A673 (cell line): ENCODE measurements around the gene OAS2. TPM values are rescaled to one million over a fixed set of nuclear protein-coding genes. Genes with fewer than 3 reads are reported as not detected.

Experiments
- BruUV-seq: library from RNA; stranded (reverse); fragments of 400-500 nt; replicated peaks from 2 replicates; lab custom pipeline; 2021; lab: Mats Ljungman, UMichigan
- CTCF ChIA-PET: fragments of 300-600 bp; sonication (Branson Sonifier 250); formaldehyde crosslinking; loops from one replicate; lab custom pipeline; 2022; ENCODE audit warnings: antibody characterized with exemption; lab: Charles Lee
- POLR2A ChIA-PET: fragments of 300-600 bp; sonication (Branson Sonifier 250); formaldehyde crosslinking; loops from one replicate; lab custom pipeline; 2022; ENCODE audit warnings: antibody characterized with exemption; ENCODE audit not compliant: low non-redundant PET; lab: Charles Lee
- DNase-seq: peaks from one replicate; pipeline ENCODE4 v3.0.0-alpha.2; 2015; ENCODE audit warnings: low spot score
- H3K27ac ChIP-seq: fragments of 200-600 bp; sonication (generic); 2 replicates; pipeline ENCODE4 v1.5.1; 2016; ENCODE audit warnings: mixed run types, low read depth, mild to moderate bottlenecking, mixed read lengths, antibody characterized with exemption, low read length; ENCODE audit not compliant: poor library complexity, severe bottlenecking
- H3K27me3 ChIP-seq: fragments of 200-600 bp; sonication (generic); replicated peaks from 2 replicates; pipeline ENCODE4 v1.6.1; 2017; ENCODE audit warnings: mixed run types, low read depth, mild to moderate bottlenecking, mixed read lengths, antibody characterized with exemption, low read length; ENCODE audit not compliant: insufficient read depth, poor library complexity
- H3K36me3 ChIP-seq: fragments of 200-600 bp; sonication (generic); 2 replicates; pipeline ENCODE4 v1.6.1; 2016; ENCODE audit warnings: mixed run types, mild to moderate bottlenecking, mixed read lengths, antibody characterized with exemption, low read length; ENCODE audit not compliant: insufficient read depth, poor library complexity, severe bottlenecking
- H3K4me1 ChIP-seq: fragments of 200-600 bp; sonication (generic); 2 replicates; pipeline ENCODE4 v1.6.1; 2017; ENCODE audit warnings: mixed run types, mild to moderate bottlenecking, mixed read lengths, antibody characterized with exemption, low read length; ENCODE audit not compliant: insufficient read depth, poor library complexity, severe bottlenecking
- H3K4me3 ChIP-seq: fragments of 200-600 bp; sonication (generic); 2 replicates; pipeline ENCODE4 v1.5.1; 2016; ENCODE audit warnings: low read depth, mixed run types, mild to moderate bottlenecking, mixed read lengths, low read length; ENCODE audit not compliant: poor library complexity, severe bottlenecking
- H3K9me3 ChIP-seq: fragments of 200-600 bp; sonication (generic); 2 replicates; pipeline ENCODE4 v1.6.1; 2016; ENCODE audit warnings: mixed run types, low read depth, mild to moderate bottlenecking, mixed read lengths, antibody characterized with exemption, low read length; ENCODE audit not compliant: poor library complexity, severe bottlenecking
- EZH2 ChIP-seq: fragments of 200-600 bp; sonication (generic); IDR thresholded peaks from 2 replicates; pipeline ENCODE4 v1.6.1; 2017; ENCODE audit warnings: borderline replicate concordance, low read depth, mild to moderate bottlenecking, mixed read lengths, antibody characterized with exemption, low read length; ENCODE audit not compliant: poor library complexity, severe bottlenecking
- intact Hi-C: fragments of 100-400 bp; cut with micrococcal nuclease; formaldehyde crosslinking; loops from one replicate; pipeline ENCODE4 v1.10.0; 2022; ENCODE audit not compliant: unreplicated experiment
- total RNA-seq: library from RNA; stranded (reverse); gene quantifications from 2 replicates; pipeline ENCODE4 v1.2.3, GENCODE V29; 2021
- TF ChIP-seq, protein P1 (sequence below): fragments of 300-800, 200-600 bp; sonication (generic); conservative IDR thresholded peaks from 2 replicates; pipeline ENCODE4 v1.5.1; 2017; ENCODE audit warnings: low read depth, mild to moderate bottlenecking, antibody characterized with exemption, low read length, moderate library complexity, mixed read lengths

Gene OAS2
- total RNA-seq, 1 experiment from 2014 or later, result not detected

DNA sequence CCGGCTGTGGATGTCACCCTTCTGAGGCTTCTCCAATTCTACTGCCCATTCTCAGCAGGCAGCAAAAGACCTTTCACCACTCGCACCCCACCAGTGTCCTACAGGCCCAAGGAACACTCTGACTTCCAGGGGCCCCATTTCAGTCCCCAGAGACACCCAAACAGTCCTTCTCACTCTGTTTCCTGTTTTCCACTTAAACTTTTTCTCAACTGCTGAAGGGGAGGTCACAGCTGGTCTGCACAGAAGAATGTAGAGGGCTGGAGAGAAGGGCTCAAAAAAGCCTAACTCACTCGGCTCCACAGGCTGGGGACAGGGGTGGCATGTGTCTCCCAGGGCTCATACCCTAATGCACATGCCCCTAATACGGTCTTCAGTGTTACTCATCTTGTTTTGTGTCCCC lies 74.0 kb downstream of the OAS2 start:
- Histone ChIP-seq H3K9me3 (no peaks in the 10 kb centered on the region), H3K36me3 (no peaks in the 10 kb centered on the region), H3K4me3 (no peak overlapping the region), H3K4me1 (no peaks in the 10 kb centered on the region), H3K27ac (no peak overlapping the region), H3K27me3 (peaks cover 15% of the 10 kb centered on the region)
- DNase-seq, result no peak
- POLR2A ChIA-PET, result no interaction called here
- TF ChIP-seq, protein P1, sequence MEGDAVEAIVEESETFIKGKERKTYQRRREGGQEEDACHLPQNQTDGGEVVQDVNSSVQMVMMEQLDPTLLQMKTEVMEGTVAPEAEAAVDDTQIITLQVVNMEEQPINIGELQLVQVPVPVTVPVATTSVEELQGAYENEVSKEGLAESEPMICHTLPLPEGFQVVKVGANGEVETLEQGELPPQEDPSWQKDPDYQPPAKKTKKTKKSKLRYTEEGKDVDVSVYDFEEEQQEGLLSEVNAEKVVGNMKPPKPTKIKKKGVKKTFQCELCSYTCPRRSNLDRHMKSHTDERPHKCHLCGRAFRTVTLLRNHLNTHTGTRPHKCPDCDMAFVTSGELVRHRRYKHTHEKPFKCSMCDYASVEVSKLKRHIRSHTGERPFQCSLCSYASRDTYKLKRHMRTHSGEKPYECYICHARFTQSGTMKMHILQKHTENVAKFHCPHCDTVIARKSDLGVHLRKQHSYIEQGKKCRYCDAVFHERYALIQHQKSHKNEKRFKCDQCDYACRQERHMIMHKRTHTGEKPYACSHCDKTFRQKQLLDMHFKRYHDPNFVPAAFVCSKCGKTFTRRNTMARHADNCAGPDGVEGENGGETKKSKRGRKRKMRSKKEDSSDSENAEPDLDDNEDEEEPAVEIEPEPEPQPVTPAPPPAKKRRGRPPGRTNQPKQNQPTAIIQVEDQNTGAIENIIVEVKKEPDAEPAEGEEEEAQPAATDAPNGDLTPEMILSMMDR, result no peak
- intact Hi-C loops, result loop anchor here (5.0 to 10.0 kb wide), 3 partner anchors 45 to 372 kb away; partner anchors contain the start of gene SDSL
- BruUV-seq, result no TSS peak
- CTCF ChIA-PET, result no interaction called here

DNA sequence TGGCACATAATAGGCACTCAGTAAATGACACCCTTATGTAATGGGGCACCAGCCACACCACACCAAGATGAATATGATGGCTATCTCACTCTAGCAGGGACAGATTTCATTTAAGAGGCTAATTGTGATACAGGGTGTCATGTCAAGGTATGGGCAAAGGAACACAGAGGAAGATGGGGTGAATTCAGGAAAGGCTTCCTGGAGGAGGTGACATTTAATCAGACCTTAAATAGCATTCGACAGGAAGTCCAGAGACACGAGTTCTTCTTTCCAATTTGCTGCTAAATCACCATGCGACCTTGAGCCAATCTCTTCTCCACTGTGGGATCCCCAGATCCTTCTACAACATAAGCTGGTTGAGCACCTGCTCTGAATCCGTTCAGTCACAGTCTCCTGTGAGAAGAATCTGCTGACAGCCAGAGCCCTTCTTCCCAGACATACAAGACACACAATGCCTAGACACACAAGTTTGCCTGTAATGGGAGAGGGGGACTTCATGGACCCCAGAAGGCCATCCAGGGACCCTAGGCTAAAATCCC lies 76.7 kb downstream of the OAS2 start:
- DNase-seq, result no peak
- ChIA-PET CTCF (no interaction called here), POLR2A (no interaction called here)
- peaks cover 15% of the 10 kb centered on the region for H3K27me3 ChIP-seq
- no peak overlapping the region for H3K27ac ChIP-seq
- no peak for TF ChIP-seq EZH2
- TF ChIP-seq, protein P1, result no peak
- no peaks in the 10 kb centered on the region for H3K4me1 ChIP-seq
- H3K36me3 ChIP-seq, result no peaks in the 10 kb centered on the region
- no TSS peak for BruUV-seq
- intact Hi-C loops, result loop anchor here (5.0 to 10.0 kb wide), 3 partner anchors 42 to 370 kb away; partner anchors contain the start of gene SDSL
- no peaks in the 10 kb centered on the region for H3K9me3 ChIP-seq
- no peak overlapping the region for H3K4me3 ChIP-seq

DNA sequence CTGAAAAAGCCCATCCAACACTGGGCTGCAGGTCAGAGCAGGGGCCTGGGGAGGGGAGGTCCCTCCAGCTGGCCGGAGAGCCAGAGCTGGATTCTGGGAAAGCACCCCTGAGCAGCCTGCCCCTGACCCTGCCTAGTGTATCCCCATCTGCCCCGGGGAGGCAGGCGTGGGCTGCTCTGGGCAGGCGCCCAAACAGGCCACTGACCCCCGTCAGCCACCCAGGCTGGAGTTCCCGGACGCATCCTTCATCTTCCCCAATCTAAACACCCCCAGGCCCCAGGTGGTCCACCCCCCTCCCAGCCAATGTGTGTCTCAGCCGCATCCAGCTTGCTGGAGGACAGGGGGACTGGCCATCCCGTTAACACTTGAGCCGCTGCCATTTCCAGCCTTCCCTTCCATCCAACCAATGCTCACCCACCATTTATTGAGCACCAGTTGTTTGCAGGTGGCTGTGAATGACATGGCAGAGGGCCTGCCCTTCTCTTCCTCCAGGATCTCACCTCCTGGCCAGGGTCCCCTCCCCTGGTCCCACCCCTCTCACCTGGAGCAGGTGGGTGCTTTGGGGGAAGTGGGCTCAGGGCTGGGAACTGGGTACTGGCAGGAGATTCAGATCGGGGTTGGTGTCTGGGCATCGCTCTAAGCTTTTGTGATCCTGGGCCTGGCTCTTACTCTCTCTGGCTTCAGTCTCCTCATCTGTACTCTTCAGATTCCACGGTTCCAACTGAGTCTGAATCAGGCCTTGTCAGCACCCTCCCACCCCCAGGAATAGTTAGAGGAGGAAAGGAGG lies 77.5 kb downstream of the OAS2 start:
- Histone ChIP-seq H3K4me3 (no peak overlapping the region), H3K4me1 (no peaks in the 10 kb centered on the region), H3K27ac (no peak overlapping the region), H3K36me3 (no peaks in the 10 kb centered on the region), H3K27me3 (peaks cover 15% of the 10 kb centered on the region), H3K9me3 (no peaks in the 10 kb centered on the region)
- intact Hi-C loops, result loop anchor here (10.0 kb wide), 1 partner anchor 369 kb away; the partner anchor contains the start of gene SDSL
- CTCF ChIA-PET, result no interaction called here
- DNase-seq, result no peak
- no peak for TF ChIP-seq EZH2
- TF ChIP-seq, protein P1, result no peak
- POLR2A ChIA-PET, result no interaction called here
- no TSS peak for BruUV-seq
